Measurements from ENCODE around the gene EML2. TPM values are rescaled to one million over a fixed set of nuclear protein-coding genes. Genes with fewer than 3 reads are reported as not detected.

EML2 gene
- total and polyA plus RNA-seq, 2 donors from 2014 or later, result 36.6 to 93.8 TPM

- no peaks in the 10 kb centered on the region for H3K9me3 ChIP-seq (ENCODE audit: control insufficient read depth in 2 of 3, insufficient read depth in 1 of 3, low read length in 3 of 3)
Measured at GRCh38 chr19:45670670-45671453, 31.7 kb upstream of the EML2 start.

GRCh38 chr19:45668342-45668871 lies 29.2 kb upstream of the EML2 start:
- H3K4me1 ChIP-seq (ENCODE audit: control insufficient read depth in 2 of 3, insufficient read depth in 2 of 3, low read depth in 1 of 3, low read length in 3 of 3), result peaks cover 0 to 15% (median 0%) of the 10 kb centered on the region in 3 donors
- no peak overlapping the region for H3K9ac ChIP-seq (ENCODE audit: low read length in 3 of 3)
- peak in 1 of 5 donors; percentile 26 for DNase-seq
- intact Hi-C loops (cut with DNase I), result no loop called here
- no peak for FAIRE-seq
- TF ChIP-seq CTCF (IDR thresholded peaks at IDR 0.05; ENCODE audit: borderline replicate concordance, extremely low read depth, insufficient read depth), result no peak
- H3K4me3 ChIP-seq (ENCODE audit: low read length in 3 of 3), result peak overlapping the region in 2 of 3 donors; percentile 12 to 35
- H3K36me3 ChIP-seq (ENCODE audit: control insufficient read depth in 2 of 3, insufficient read depth in 3 of 3, low read length in 3 of 3), result no peaks in the 10 kb centered on the region
- no peaks in the 10 kb centered on the region for H3K9me3 ChIP-seq (ENCODE audit: control insufficient read depth in 2 of 3, insufficient read depth in 1 of 3, low read length in 3 of 3)
- no peak overlapping the region for H3K27ac ChIP-seq (ENCODE audit: low read depth in 2 of 2, low read length in 2 of 2)
- peaks cover 26% of the 10 kb centered on the region for H3K27me3 ChIP-seq (ENCODE audit: control insufficient read depth, insufficient read depth, low read length)

More at GRCh38 chr19:45670670-45671453, 31.7 kb upstream of the EML2 start:
- H3K36me3 ChIP-seq (ENCODE audit: control insufficient read depth in 2 of 3, insufficient read depth in 3 of 3, low read length in 3 of 3), result no peaks in the 10 kb centered on the region
- H3K4me1 ChIP-seq (ENCODE audit: control insufficient read depth in 2 of 3, insufficient read depth in 2 of 3, low read depth in 1 of 3, low read length in 3 of 3), result peaks cover 0 to 15% (median 0%) of the 10 kb centered on the region in 3 donors
- DNase-seq, result peak; percentile 76 to 93 (median 84)
- no peak overlapping the region for H3K27ac ChIP-seq (ENCODE audit: low read depth in 2 of 2, low read length in 2 of 2)
- no peak for TF ChIP-seq CTCF (IDR thresholded peaks at IDR 0.05; ENCODE audit: borderline replicate concordance, extremely low read depth, insufficient read depth)
- intact Hi-C loops (cut with DNase I), result no loop called here
- FAIRE-seq, result no peak
- no peak overlapping the region for H3K4me3 ChIP-seq (ENCODE audit: low read length in 3 of 3)
- H3K9ac ChIP-seq (ENCODE audit: low read length in 3 of 3), result no peak overlapping the region
- H3K27me3 ChIP-seq (ENCODE audit: control insufficient read depth, insufficient read depth, low read length), result peaks cover 26% of the 10 kb centered on the region

- FAIRE-seq (no peak), DNase-seq (peak in 3 of 5 donors; percentile 40 to 81 (median 79))
- Histone ChIP-seq H3K4me3 (ENCODE audit: low read length in 3 of 3) (peak within 1 kb of the TSS in 2 of 3 donors; percentile 12 to 35), H3K9me3 (ENCODE audit: control insufficient read depth in 2 of 3, insufficient read depth in 1 of 3, low read length in 3 of 3) (no peaks in the 10 kb centered on the region), H3K36me3 (ENCODE audit: control insufficient read depth in 2 of 3, insufficient read depth in 3 of 3, low read length in 3 of 3) (no peaks in the 10 kb centered on the region), H3K4me1 (ENCODE audit: control insufficient read depth in 2 of 3, insufficient read depth in 2 of 3, low read depth in 1 of 3, low read length in 3 of 3) (peaks cover 0 to 15% (median 0%) of the 10 kb centered on the region in 3 donors), H3K27me3 (ENCODE audit: control insufficient read depth, insufficient read depth, low read length) (peaks cover 26% of the 10 kb centered on the region), H3K9ac (ENCODE audit: low read length in 3 of 3) (no peak within 1 kb of the TSS), H3K27ac (ENCODE audit: low read depth in 2 of 2, low read length in 2 of 2) (no peak within 1 kb of the TSS)
- intact Hi-C loops (cut with DNase I), result no loop called here
- TF ChIP-seq CTCF (IDR thresholded peaks at IDR 0.05; ENCODE audit: borderline replicate concordance, extremely low read depth, insufficient read depth), result no peak
Measured at GRCh38 chr19:45667620-45668341, 28.6 kb upstream of the EML2 start, which contains the start of gene GIPR. GIPR (plus strand) TSS chr19:45668221; CDS start chr19:45669521, 1,300 bp downstream.
